GM21825 (cell line): ENCODE measurements around the gene TFAP2D.

Source experiments
- ATAC-seq: cut with Tn5 transposase; IDR thresholded peaks from one replicate; pipeline ENCODE4 v1.9.1; 2021; ENCODE audit warnings: mild to moderate bottlenecking, moderate library complexity; ENCODE audit not compliant: unreplicated experiment

Gene TFAP2D

DNA sequence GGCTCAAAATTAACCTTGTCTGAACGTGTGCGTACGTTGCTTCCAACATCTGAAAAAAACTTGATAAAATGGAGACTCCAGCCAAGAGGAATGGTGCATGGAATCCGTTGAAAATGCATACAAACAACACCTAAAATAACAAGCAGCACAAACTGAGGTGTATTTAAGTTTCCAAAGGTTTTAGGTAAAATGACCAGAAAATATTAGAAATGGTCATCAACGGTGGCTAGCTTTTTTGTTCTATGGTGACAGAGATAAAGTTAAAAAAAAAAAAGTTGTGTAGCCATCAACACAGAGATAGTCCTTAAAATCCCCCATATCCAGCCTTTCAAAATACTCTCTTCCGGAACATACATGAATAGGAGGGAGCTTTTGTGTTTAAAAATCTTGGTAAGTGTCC is 104.7 kb downstream of the TFAP2D start:
- no peak for ATAC-seq

DNA sequence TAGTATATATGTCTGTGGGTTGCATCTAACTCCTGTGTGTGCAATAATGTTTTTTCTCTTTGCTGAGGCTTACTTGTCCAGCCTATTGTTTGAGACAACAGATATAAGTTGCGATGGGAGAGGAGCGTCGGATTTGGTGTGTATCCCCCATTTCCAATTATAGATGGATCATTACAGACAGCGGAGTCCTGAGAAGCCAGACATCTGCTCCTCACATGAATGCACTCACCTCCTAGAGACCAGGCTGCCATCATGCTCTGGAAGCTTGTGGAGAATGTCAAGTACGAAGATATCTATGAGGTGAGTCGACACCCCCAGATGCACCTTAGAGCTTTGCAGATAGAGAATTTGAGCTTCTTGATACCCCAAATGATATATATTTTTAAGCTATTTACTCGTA is 105.3 kb downstream of the TFAP2D start, which contains the start of gene TFAP2B:
Gene TFAP2B, plus strand, starts transcription at position 199 of the 400 bp plus-strand sequence. Its CDS starts 21 bp downstream, at position 220.
- no peak for ATAC-seq

DNA sequence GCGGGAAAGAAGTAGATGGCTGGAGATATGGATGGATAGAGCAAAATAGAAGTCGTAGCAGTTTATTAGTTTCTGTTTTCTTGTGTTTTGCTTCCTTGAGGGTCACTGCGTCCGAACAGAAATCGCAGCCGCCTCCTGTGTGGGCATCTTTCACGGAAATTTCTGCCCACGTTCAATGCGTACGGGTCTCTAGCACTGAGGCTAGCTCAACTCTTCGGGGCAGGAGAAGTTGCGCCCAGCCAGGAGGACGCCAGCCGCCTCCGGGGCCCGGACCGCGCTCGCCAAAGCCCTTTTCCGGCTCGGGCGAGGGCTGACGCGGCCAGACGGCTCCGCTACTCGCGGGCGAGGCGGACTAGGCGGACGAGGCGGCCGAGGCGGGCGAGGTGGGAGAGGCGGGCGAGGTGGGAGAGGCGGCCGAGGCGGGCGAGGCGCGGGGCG is 106.2 kb downstream of the TFAP2D start:
- no peak for ATAC-seq

DNA sequence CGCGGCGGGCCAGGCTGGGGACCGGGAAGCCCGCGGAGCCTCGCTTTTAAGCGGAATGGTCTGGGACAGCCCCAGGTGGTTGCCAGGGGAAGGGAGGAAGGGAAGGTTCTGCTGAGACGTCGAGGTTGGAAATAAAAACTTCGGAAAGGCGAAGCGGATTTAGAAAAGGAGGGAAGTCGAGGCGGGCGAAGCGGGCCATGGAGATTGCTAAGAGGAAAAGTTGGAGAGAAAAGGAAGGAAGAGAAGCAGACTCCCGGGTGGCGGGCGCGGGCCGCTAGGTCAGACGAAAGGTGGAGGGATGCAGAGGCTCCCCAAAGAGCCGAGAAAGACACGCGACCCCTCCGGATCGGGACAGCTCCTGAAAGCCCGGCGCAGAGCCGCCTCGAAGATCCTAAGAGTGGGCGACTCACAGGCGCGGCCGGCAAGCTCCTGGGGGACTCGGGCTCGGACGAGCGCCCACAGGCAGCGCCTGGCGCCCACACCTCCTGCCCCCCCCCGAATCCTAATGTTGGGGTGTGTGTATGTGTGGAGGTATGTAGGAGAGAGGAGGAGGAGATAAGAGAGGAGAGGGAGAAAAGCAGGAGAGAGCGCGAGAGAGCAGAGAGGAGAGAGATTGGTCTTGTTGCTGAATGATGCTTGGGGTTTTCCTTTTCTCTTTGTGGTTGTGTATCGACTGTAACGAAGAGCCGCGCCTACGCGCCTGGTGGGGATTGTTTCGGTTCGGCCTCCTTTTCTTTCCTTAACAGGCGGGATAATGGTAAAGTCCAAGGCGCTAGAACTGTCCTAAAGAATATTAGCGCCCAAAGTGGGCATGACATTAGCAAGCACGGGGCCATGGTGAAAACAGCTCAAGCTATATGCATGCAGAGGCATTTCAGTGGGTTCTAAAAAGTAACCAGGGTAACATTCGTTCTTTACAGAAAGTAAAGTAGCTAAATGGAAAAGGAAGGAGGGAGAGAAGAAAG is 106.9 kb downstream of the TFAP2D start:
- ATAC-seq = no peak

DNA sequence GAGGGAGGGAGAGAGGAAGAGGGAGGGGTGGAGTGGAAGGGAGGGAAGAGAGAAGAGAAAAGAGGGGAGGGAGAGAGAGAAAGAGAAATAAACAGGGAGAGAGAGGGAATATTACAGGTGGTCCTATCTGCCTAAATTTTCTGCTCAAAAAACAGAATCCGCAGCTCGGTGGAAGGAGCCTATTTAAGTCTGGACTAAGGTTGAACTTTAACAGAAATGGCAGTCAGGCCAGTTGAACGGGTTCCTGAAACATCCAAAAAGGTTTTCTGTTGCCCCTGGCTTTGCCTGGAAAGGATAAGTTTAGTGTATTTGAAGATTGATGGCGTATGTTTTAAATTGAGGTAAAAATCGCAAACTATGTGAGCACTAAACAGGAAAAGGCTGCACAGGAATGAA is 107.5 kb downstream of the TFAP2D start:
- ATAC-seq = no peak

DNA sequence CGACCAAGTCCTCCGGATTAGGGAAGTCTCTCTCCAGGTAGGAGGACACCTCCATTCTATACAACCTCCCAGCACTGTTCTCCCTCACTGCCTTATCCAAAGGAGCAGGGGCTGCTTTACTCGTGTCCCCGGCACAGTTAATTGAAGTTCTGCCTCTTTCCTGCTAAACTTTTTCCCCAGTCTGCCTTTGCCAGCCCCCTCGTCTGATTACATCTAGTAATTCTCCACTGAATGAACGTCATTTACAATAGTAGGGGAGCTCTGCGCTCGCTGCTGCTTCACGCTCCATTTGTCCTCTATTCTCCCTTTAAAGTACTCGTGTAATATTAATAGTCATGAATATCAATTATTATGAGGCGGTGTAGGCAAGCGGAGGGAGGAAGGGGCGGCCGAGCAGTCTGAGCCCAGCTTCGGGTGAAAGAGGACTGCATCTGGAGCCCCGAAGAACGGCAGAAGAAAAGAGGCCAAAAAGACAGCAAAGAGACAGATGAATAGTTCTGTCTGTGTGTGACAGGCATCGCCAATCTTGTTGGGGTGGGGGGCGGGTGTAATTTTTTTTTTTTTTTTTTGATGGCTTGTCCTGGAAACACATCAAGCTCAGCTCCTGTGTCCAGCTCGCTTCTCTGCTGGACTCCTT is 108.2 kb downstream of the TFAP2D start:
- ATAC-seq = no peak

DNA sequence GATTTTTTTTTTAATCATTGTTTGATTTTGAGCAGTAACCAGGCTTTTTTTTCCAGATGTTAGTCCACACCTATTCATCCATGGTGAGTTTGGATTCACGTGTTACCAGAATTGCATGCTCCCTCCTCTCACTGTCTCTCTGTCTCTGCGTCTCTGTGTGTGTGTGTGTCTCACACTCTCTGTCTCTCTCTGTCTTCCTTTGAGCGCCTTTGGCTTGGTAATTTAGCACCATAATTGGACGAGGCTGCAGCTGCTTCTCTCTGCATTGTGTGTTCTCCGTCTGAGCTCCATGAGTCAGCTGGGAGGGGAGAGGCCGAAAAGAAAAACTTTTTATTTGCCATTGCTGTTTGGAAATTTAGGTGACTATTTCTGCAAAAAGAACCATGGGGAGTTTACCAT is 108.8 kb downstream of the TFAP2D start:
- ATAC-seq = no peak
